Measurements from ENCODE around the gene NHERF2. TPM values are rescaled to one million over a fixed set of nuclear protein-coding genes. Genes with fewer than 3 reads are reported as not detected.

The NHERF2 gene
- total RNA-seq, 2 experiments from 2014 or later: 1.9 to 2.7 TPM

- Mint-ChIP-seq H3K4me1 (peaks cover 1% of the 10 kb centered on the region), H3K27me3 (no peaks in the 10 kb centered on the region), H3K27ac (no peak overlapping the region), H3K9me3 (ENCODE audit: low read depth) (no peaks in the 10 kb centered on the region), H3K4me3 (no peak overlapping the region), H3K36me3 (ENCODE audit: low read depth) (peaks cover 3% of the 10 kb centered on the region)
- intact Hi-C loops (cut with DNase I, micrococcal nuclease): no loop called here
- ATAC-seq (no peak), DNase-seq (no peak)
- CTCF ChIA-PET: interaction anchor here (0.5 kb wide), 1 partner anchor 75 kb away, joined by 4 read pairs; no protein-coding TSS in a partner anchor
- POLR2A ChIA-PET: no interaction called here
Observed at GRCh38 chr16:2087748-2088631, 61.3 kb downstream of the NHERF2 start.

Other genes starting within 250 kb of the NHERF2 start
- gene SPSB3, start 244.3 kb upstream of the NHERF2 start, total RNA-seq: 10 to 100 TPM; 12.5 to 13.6 TPM
- gene NUBP2, start 243.9 kb upstream of the NHERF2 start, total RNA-seq: 10 to 100 TPM; 34.4 to 42.4 TPM
- not detected for gene IGFALS, start 233.2 kb upstream of the NHERF2 start, total RNA-seq
- 10 to 100 TPM; 20.9 to 25.0 TPM for gene HAGH, start 200.1 kb upstream of the NHERF2 start, total RNA-seq
- 10 to 100 TPM; 11.6 to 11.9 TPM for gene FAHD1, start 199.7 kb upstream of the NHERF2 start, total RNA-seq
- under 1 TPM; 0.14 to 0.21 TPM for gene MEIOB, start 154.7 kb upstream of the NHERF2 start, total RNA-seq
- not detected for gene HS3ST6, start 108.5 kb upstream of the NHERF2 start, total RNA-seq
- gene MSRB1, start 83.7 kb upstream of the NHERF2 start, total RNA-seq: 10 to 100 TPM; 17.3 to 21.8 TPM
- not detected for gene RPL3L, start 72.2 kb upstream of the NHERF2 start, total RNA-seq
- 100 to 1,000 TPM; 113 to 118 TPM for gene NDUFB10, start 67.4 kb upstream of the NHERF2 start, total RNA-seq
- gene RPS2, start 62.1 kb upstream of the NHERF2 start, total RNA-seq: 1,000 to 10,000 TPM; 5,351 to 6,287 TPM
- gene RNF151, start 60.0 kb upstream of the NHERF2 start, total RNA-seq: not detected
- gene TBL3, start 54.8 kb upstream of the NHERF2 start, total RNA-seq: 10 to 100 TPM; 47.4 to 48.6 TPM
- gene NOXO1, start 45.4 kb upstream of the NHERF2 start, total RNA-seq: not detected
- 10 to 100 TPM; 25.0 to 25.8 TPM for gene GFER, start 42.7 kb upstream of the NHERF2 start, total RNA-seq
- 1 to 10 TPM; 4.8 to 5.9 TPM for gene SYNGR3, start 36.9 kb upstream of the NHERF2 start, total RNA-seq
- gene ZNF598, start 17.1 kb upstream of the NHERF2 start, total RNA-seq: 10 to 100 TPM; 64.6 to 69.8 TPM
- gene NPW, start 7.1 kb upstream of the NHERF2 start, total RNA-seq: 1 to 10 TPM; 2.0 to 2.8 TPM
- 10 to 100 TPM; 22.6 to 26.1 TPM for gene NTHL1, start 20.9 kb downstream of the NHERF2 start, total RNA-seq
- 10 to 100 TPM; 49.6 to 72.9 TPM for gene TSC2, start 21.1 kb downstream of the NHERF2 start, total RNA-seq
- 10 to 100 TPM; 64.3 to 71.2 TPM for gene PKD1, start 109.0 kb downstream of the NHERF2 start, total RNA-seq
- under 1 TPM in 1 of 2 experiments, not detected in 1; 0.21 TPM for gene RAB26, start 121.7 kb downstream of the NHERF2 start, total RNA-seq
- 10 to 100 TPM; 70.7 to 93.7 TPM for gene TRAF7, start 128.9 kb downstream of the NHERF2 start, total RNA-seq
- 1 to 10 TPM in 1 of 2 experiments, under 1 TPM in 1; 0.98 to 1.3 TPM for gene CASKIN1, start 169.7 kb downstream of the NHERF2 start, total RNA-seq
- 10 to 100 TPM; 61.3 to 76.1 TPM for gene MLST8, start 178.6 kb downstream of the NHERF2 start, total RNA-seq
- gene BRICD5, start 184.0 kb downstream of the NHERF2 start, total RNA-seq: 1 to 10 TPM; 8.0 to 8.8 TPM
- 10 to 100 TPM; 11.5 to 15.0 TPM for gene PGP, start 187.9 kb downstream of the NHERF2 start, total RNA-seq
- gene E4F1, start 196.7 kb downstream of the NHERF2 start, total RNA-seq: 10 to 100 TPM; 18.0 to 18.6 TPM
- gene DNASE1L2, start 209.5 kb downstream of the NHERF2 start, total RNA-seq: under 1 TPM; 0.51 to 0.55 TPM
- gene ECI1, start 224.7 kb downstream of the NHERF2 start, total RNA-seq: 10 to 100 TPM; 23.0 to 41.0 TPM
- gene RNPS1, start 241.2 kb downstream of the NHERF2 start, total RNA-seq: 100 to 1,000 TPM; 327 to 445 TPM

All from activated CD4-positive, alpha-beta T cell treated with anti-CD3 and anti-CD28 coated beads for 36 hours (primary cell).